Measurements from ENCODE around the gene IAH1. TPM values are rescaled to one million over a fixed set of nuclear protein-coding genes. Genes with fewer than 3 reads are reported as not detected.

The IAH1 gene, protein sequence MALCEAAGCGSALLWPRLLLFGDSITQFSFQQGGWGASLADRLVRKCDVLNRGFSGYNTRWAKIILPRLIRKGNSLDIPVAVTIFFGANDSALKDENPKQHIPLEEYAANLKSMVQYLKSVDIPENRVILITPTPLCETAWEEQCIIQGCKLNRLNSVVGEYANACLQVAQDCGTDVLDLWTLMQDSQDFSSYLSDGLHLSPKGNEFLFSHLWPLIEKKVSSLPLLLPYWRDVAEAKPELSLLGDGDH
- 10 to 100 TPM; 11.5 to 35.7 (median 27.7) TPM for total RNA-seq

DNA sequence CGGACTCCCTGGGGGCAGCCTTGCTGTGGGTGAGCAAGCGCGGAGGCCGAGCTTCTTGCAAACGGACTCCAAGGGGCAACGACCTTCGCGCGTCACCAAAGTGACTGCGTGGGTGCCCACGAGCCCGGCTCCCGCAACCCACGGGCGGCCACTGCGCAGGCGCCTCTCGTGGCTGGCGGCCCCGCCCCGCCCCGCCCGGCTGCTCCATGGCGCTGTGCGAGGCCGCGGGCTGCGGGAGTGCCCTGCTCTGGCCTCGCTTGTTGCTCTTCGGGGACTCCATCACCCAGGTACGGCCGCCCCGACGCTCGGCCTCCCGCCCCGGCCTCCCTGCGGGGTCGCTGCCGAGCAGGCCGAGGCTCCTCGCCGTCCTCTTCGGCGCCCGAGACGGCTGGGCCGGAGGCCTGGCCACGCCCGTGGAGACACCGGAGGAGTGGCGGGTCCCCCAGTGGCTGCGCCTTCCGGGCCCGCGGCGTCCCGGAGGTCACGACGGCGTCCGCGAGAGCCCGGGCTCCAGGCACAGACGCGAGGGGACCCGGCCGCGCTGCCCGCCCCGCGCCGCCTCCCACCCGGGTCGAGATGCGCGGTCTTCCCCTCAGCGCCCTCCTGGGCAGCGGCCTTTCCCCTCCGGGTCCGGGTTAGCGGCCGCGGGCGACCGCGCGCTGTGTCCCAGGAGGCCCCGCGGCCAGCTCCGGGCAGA, at the start of gene IAH1:
Gene IAH1 (plus strand): TSS at position 191 of the 697 bp plus-strand sequence. CDS start 16 bp downstream, at position 207.
- TF ChIP-seq, protein P1, sequence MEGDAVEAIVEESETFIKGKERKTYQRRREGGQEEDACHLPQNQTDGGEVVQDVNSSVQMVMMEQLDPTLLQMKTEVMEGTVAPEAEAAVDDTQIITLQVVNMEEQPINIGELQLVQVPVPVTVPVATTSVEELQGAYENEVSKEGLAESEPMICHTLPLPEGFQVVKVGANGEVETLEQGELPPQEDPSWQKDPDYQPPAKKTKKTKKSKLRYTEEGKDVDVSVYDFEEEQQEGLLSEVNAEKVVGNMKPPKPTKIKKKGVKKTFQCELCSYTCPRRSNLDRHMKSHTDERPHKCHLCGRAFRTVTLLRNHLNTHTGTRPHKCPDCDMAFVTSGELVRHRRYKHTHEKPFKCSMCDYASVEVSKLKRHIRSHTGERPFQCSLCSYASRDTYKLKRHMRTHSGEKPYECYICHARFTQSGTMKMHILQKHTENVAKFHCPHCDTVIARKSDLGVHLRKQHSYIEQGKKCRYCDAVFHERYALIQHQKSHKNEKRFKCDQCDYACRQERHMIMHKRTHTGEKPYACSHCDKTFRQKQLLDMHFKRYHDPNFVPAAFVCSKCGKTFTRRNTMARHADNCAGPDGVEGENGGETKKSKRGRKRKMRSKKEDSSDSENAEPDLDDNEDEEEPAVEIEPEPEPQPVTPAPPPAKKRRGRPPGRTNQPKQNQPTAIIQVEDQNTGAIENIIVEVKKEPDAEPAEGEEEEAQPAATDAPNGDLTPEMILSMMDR (IDR thresholded peaks at IDR 0.05), result no peak
- TF ChIP-seq POLR2A (IDR thresholded peaks at IDR 0.05), result no peak
- intact Hi-C loops (cut with DNase I; ENCODE audit: low total_unique reads), result no loop called here
- WGBS, 2 donors, result 0 to 1% methylated on average over 5 to 75 of the region's 91 CpGs
- H3K4me3 ChIP-seq (ENCODE audit: low read depth, poor library complexity, severe bottlenecking), result peak within 1 kb of the TSS; percentile 66
- peak in 1 of 2 donors; percentile 89 for DNase-seq (ENCODE audit: low spot score in 2 of 2)

DNA sequence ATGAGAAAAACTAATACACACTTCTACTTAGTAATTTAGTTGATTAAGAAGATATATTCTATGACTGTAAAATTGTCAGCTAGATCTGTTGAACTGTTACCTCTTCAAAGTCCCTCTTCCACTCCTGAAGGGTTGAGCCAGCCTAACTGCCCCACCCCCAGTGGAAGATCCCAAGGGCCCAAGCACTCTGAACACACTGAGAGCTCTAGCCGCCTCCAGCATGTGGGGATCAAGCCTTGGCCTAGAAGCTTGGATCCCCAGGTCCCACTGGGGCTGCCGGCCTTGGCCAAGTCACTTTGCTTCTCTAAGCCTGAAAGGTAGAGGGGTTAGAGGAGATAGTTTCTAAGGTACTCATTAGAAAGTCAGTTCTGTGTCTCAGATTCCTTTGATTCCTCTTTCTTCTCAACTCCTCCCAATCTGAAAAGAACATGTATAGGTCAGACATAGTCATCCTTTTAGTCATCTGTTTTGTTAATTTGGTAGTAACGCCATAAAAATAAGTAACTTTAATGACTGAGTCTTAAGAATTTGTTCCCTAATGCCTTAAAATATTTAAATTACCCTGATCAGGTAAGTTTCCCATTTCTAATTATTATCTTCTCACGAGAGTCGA, 45.3 kb upstream of the IAH1 start:
- H3K4me3 ChIP-seq (ENCODE audit: low read depth, poor library complexity, severe bottlenecking), result no peak overlapping the region
- TF ChIP-seq, protein P1 (IDR thresholded peaks at IDR 0.05), result no peak
- no peak for TF ChIP-seq POLR2A (IDR thresholded peaks at IDR 0.05)
- DNase-seq (ENCODE audit: low spot score in 2 of 2), result no peak
- 87 to 91% methylated on average over 5 of the region's 5 CpGs for WGBS, 2 donors
- intact Hi-C loops (cut with DNase I; ENCODE audit: low total_unique reads), result no loop called here

DNA sequence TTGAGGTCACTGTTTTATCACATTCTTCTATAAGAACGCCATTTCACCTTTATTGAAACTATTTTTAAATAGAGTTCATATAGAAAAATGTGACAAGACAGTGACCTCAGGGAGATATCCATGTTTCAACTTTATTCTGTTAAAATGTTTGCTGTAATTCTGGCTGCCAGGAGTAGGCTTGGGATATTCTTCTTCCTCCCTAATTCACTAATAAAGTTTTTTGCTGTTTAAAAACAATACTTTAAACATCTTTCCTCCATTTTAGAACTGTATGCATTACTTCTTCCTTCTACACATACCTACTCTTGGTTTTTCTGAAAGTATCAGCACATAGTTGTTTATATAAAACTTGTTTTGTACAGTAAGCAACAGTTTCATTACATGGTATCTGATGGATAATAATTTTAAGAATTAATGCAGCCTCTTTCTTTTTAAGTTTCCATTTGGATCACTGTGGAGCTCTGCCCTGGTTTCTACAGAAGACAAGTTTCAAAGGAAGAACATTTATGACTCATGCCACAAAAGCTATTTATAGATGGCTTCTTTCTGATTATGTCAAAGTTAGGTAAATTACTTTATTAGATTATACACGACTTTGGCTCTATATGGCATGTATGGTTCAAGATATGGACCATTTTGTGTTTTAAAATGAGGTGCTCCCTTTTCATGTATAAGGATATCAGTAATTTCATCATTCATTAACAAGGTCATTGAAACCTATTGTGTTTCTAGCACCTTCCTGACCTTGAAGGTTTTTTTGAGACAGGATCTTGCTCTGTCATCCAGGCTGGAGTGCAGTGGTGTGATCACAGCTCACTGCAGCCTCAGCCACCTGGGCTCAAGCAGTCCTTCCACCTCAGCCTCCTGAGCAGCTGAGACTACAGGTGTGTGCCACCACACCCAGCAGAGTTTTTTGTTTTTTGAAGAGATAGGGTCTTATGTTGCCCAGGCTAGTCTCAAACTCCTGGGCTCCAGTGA, 43.7 kb upstream of the IAH1 start:
- H3K4me3 ChIP-seq (ENCODE audit: low read depth, poor library complexity, severe bottlenecking), result no peak overlapping the region
- intact Hi-C loops (cut with DNase I; ENCODE audit: low total_unique reads), result no loop called here
- DNase-seq (ENCODE audit: low spot score in 2 of 2), result no peak
- 57 to 65% methylated on average over 2 of the region's 2 CpGs for WGBS, 2 donors
- no peak for TF ChIP-seq POLR2A (IDR thresholded peaks at IDR 0.05)
- TF ChIP-seq, protein P1 (IDR thresholded peaks at IDR 0.05), result no peak

DNA sequence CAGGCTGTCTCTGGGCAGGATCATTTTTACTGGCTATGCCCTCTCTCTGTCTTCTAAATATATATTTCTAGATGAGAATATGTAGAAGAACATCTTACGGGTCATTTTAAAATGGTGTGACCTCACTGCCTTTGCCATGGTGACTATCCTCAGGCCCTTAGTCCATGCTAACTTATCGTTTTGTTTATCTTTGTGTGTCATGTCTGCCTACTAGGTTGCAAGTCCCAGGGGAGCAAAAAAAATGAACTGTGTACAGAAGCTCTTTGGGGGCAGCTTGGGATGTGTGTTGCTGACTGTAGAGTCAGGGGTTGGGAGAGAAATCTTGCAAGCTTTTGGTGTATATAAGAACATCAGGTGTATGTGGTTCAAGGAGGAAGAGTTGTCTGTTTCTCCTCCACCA, 39.9 kb upstream of the IAH1 start:
- TF ChIP-seq, protein P1 (IDR thresholded peaks at IDR 0.05), result no peak
- TF ChIP-seq POLR2A (IDR thresholded peaks at IDR 0.05), result no peak
- H3K4me3 ChIP-seq (ENCODE audit: low read depth, poor library complexity, severe bottlenecking), result no peak overlapping the region
- intact Hi-C loops (cut with DNase I; ENCODE audit: low total_unique reads), result no loop called here
- 60 to 95% methylated on average over 2 of the region's 2 CpGs for whole genome bisulfite sequencing, 2 donors
- DNase-seq (ENCODE audit: low spot score in 2 of 2), result no peak

DNA sequence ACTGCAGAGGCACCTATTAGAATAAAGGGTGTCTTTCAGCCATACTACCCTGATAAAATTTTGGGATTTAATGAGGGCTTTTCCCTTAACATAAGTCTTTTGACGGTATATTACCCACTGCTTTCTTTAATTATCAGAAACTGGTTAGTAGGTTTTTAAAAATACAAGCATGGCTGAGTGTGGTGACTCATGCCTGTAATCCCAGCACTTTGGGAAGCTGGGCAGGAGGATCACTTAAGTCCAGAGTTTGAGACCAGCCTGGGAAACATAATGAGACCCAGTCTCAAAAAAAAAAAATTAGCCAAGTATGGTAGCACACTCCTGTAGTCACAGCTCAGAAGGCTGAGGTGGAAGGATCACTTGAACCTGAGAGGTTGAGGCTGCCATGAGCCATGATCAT, 34.8 kb upstream of the IAH1 start:
- H3K4me3 ChIP-seq (ENCODE audit: low read depth, poor library complexity, severe bottlenecking), result no peak overlapping the region
- intact Hi-C loops (cut with DNase I; ENCODE audit: low total_unique reads), result no loop called here
- TF ChIP-seq POLR2A (IDR thresholded peaks at IDR 0.05), result no peak
- TF ChIP-seq, protein P1 (IDR thresholded peaks at IDR 0.05), result no peak
- DNase-seq (ENCODE audit: low spot score in 2 of 2), result no peak
- WGBS, 2 donors, result 93% methylated on average over 1 of the region's 1 CpG
